Kidney (tissue), 14 donors: Measurements from ENCODE around the gene MAPT. TPM values are rescaled to one million over a fixed set of nuclear protein-coding genes. Genes with fewer than 3 reads are reported as not detected.

Experiments
- DNase-seq, 5 donors: peaks; one replicate each; pipeline ENCODE4 v3.0.0-alpha.2; 2013 to 2020
- FAIRE-seq: peaks from 2 replicates; lab custom pipeline; 2012; peaks lifted over from hg19 to GRCh38; lab: Jason Lieb, UNC
- H3K27ac ChIP-seq, 2 donors: one replicate each; pipeline ENCODE4 v1.7.0; 2013; ENCODE audit warnings: low read depth in 2 of 2, low read length in 2 of 2, inconsistent platforms in 1 of 2
- H3K27me3 ChIP-seq: one replicate; pipeline ENCODE4 v1.7.1; 2013; ENCODE audit warnings: low read length, inconsistent platforms; ENCODE audit not compliant: control insufficient read depth, insufficient read depth
- H3K36me3 ChIP-seq, 3 donors: one replicate each; pipeline versions ENCODE4 v1.7.0 to v1.7.1; 2013; ENCODE audit warnings: low read length in 3 of 3, control low read depth in 1 of 3, inconsistent platforms in 1 of 3; ENCODE audit not compliant: insufficient read depth in 3 of 3, control insufficient read depth in 2 of 3
- H3K4me1 ChIP-seq, 3 donors: one replicate each; pipeline versions ENCODE4 v1.7.0 to v1.7.1; 2013; ENCODE audit warnings: low read length in 3 of 3, inconsistent platforms in 1 of 3, low read depth in 1 of 3; ENCODE audit not compliant: control insufficient read depth in 2 of 3, insufficient read depth in 2 of 3
- H3K4me3 ChIP-seq, 3 donors: one replicate each; pipeline versions ENCODE4 v1.7.0 to v1.8.1; 2013; ENCODE audit warnings: low read length in 3 of 3, control low read depth in 1 of 3, inconsistent platforms in 1 of 3
- H3K9ac ChIP-seq, 3 donors: one replicate each; pipeline versions ENCODE4 v1.7.0 to v1.7.1; 2013; ENCODE audit warnings: low read length in 3 of 3, control low read depth in 1 of 3, inconsistent platforms in 1 of 3
- H3K9me3 ChIP-seq, 3 donors: one replicate each; pipeline versions ENCODE4 v1.7.0 to v1.7.1; 2013; ENCODE audit warnings: low read length in 3 of 3, control low read depth in 1 of 3, inconsistent platforms in 1 of 3; ENCODE audit not compliant: control insufficient read depth in 2 of 3, insufficient read depth in 1 of 3
- intact Hi-C: fragments of 100-400 bp; cut with DNase I; formaldehyde crosslinking; loops from one replicate; pipeline ENCODE4 v1.11.1; 2022
- polyA plus RNA-seq: library from polyadenylated mRNA; stranded (reverse); fragments of 350-450 nt; fragmentation: Illumina TruSeq; extraction: RNeasy Lipid Tissue Mini Kit (QIAGEN cat#74804); gene quantifications from one replicate; pipeline ENCODE4 v1.2.3, GENCODE V29; 2014; ENCODE audit warnings: low read depth, low replicate concordance; ENCODE audit not compliant: insufficient read depth
- total RNA-seq: library from RNA; stranded (reverse); fragmentation: NEBNext Ultra II Directional; extraction: Animal tissue kit (Norgen Biotek cat#: 25700); gene quantifications from one replicate; pipeline ENCODE4 v1.2.1, GENCODE V29; 2021
- TF ChIP-seq, protein P1 (sequence below): IDR thresholded peaks from 3 replicates; pipeline ENCODE4 v1.5.1; 2012; ENCODE audit warnings: mild to moderate bottlenecking, moderate library complexity, borderline replicate concordance; ENCODE audit not compliant: insufficient read depth; ENCODE audit errors: extremely low read depth
- donor health status: control.
- donor health status: control.
- donor health status: control.
- donor health status: control.
- donor health status: control.
- donor health status: DM: yes; HTN: yes; CAD: no.
- donor health status: Normal renal cell carcinoma (clear cell type).

MAPT gene
- total and polyA plus RNA-seq, 2 donors from 2014 or later: 2.9 to 15.4 TPM

DNA sequence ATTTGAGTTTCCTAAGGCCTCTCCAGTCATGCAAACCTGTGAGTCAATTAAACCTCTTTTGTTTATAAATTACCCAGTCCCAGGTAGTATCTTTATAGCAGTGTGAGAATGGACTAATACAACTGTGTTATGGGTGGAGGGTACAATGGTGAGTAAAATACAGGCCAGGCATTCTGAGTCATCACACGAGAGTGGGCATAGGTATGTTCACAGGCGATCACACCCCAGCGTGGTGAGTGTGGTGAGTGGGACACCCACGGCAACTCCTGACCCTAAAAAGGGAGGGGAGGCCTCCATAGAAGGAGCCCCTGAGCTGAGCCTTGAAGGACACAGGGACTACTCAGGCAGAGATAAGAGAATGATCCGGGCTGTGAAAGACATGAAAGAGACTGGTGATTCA is 22.6 kb upstream of the MAPT start:
- Histone ChIP-seq H3K9me3 (no peaks in the 10 kb centered on the region), H3K4me1 (no peaks in the 10 kb centered on the region), H3K36me3 (no peaks in the 10 kb centered on the region), H3K9ac (no peak overlapping the region), H3K27ac (no peak overlapping the region), H3K4me3 (no peak overlapping the region), H3K27me3 (no peaks in the 10 kb centered on the region)
- DNase-seq: no peak
- no peak for FAIRE-seq
- TF ChIP-seq, protein P1, sequence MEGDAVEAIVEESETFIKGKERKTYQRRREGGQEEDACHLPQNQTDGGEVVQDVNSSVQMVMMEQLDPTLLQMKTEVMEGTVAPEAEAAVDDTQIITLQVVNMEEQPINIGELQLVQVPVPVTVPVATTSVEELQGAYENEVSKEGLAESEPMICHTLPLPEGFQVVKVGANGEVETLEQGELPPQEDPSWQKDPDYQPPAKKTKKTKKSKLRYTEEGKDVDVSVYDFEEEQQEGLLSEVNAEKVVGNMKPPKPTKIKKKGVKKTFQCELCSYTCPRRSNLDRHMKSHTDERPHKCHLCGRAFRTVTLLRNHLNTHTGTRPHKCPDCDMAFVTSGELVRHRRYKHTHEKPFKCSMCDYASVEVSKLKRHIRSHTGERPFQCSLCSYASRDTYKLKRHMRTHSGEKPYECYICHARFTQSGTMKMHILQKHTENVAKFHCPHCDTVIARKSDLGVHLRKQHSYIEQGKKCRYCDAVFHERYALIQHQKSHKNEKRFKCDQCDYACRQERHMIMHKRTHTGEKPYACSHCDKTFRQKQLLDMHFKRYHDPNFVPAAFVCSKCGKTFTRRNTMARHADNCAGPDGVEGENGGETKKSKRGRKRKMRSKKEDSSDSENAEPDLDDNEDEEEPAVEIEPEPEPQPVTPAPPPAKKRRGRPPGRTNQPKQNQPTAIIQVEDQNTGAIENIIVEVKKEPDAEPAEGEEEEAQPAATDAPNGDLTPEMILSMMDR: no peak
- intact Hi-C loops: no loop called here

DNA sequence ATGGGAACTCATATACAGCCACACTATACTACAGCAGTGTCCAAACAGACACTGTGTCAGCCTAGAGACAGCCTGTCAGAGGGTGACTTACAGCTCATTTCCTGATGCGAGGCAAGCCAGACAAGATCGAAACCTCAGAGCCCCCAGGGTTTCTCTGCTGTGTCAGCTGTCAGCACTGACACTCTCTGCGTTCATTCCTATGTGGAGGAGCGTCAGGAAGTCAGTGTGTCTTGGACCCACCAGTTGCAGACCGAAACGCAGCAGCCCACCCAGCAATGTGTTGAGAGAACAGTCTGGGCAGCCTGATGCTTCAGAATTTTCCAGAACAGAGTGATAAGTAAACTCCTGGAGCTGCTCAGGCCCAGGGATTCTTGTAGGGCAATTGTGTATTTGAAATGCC is 20.6 kb upstream of the MAPT start:
- Histone ChIP-seq H3K36me3 (no peaks in the 10 kb centered on the region), H3K27ac (no peak overlapping the region), H3K9me3 (no peaks in the 10 kb centered on the region), H3K4me1 (no peaks in the 10 kb centered on the region), H3K9ac (no peak overlapping the region), H3K4me3 (no peak overlapping the region), H3K27me3 (no peaks in the 10 kb centered on the region)
- intact Hi-C loops: no loop called here
- FAIRE-seq: no peak
- DNase-seq: peak in 1 of 5 donors; percentile 11
- TF ChIP-seq, protein P1: no peak

DNA sequence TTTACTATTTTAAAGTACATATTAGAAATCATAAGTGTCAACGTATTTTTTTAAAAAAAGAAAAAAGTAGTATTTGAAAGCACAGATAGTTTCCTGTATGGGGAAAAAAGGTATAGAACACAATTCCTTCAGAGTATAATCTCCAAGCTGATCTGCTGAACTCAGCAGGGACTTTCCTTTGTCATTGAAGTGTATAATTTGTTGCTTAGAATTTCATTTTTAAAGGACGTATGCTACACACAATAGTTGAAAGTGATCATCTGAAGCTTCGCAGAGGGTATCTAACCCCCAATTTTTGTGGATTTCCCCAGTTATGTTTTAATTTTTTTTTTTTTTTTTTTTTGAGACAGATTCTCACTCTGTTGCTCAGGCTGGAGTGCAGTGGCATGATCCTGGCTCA is 20.2 kb upstream of the MAPT start:
- no peaks in the 10 kb centered on the region for H3K36me3 ChIP-seq
- no peak overlapping the region for H3K27ac ChIP-seq
- TF ChIP-seq, protein P1: no peak
- intact Hi-C loops: no loop called here
- H3K4me1 ChIP-seq: no peaks in the 10 kb centered on the region
- H3K9me3 ChIP-seq: no peaks in the 10 kb centered on the region
- H3K27me3 ChIP-seq: no peaks in the 10 kb centered on the region
- no peak overlapping the region for H3K4me3 ChIP-seq
- no peak for DNase-seq
- no peak overlapping the region for H3K9ac ChIP-seq
- FAIRE-seq: no peak

DNA sequence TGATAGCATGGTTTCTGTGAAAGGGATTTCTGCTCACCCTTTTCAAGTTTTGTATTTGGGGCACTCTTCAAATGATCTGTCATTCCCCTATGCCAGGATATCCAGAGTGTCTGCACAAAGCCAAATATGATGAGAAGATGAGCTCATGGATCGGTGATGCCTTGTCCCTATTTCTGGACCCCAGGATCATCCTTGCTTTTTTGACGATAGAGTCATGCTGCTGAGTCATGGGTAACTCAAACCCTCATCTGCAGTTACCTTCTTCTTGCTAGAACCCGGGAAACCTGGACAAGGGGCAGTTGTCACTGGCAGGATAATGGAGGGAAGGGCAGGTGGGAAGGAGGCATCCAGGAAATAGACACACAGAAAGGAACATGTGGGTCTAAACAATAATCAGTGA is 17.8 kb upstream of the MAPT start:
- FAIRE-seq: no peak
- H3K9me3 ChIP-seq: no peaks in the 10 kb centered on the region

More for the DNA sequence above, 17.8 kb upstream of the MAPT start:
- TF ChIP-seq, protein P1: no peak
- Histone ChIP-seq H3K9ac (no peak overlapping the region), H3K4me3 (no peak overlapping the region), H3K27ac (no peak overlapping the region), H3K36me3 (no peaks in the 10 kb centered on the region), H3K4me1 (no peaks in the 10 kb centered on the region), H3K27me3 (no peaks in the 10 kb centered on the region)
- DNase-seq: no peak
- intact Hi-C loops: no loop called here
